Fibroblast of gingiva (primary cell): Measurements from ENCODE around the gene ZNF365.

Experiments
- DNase-seq: peaks from one replicate; pipeline ENCODE4 v3.0.0-alpha.2; 2011; ENCODE audit warnings: low read depth

Gene ZNF365

DNA sequence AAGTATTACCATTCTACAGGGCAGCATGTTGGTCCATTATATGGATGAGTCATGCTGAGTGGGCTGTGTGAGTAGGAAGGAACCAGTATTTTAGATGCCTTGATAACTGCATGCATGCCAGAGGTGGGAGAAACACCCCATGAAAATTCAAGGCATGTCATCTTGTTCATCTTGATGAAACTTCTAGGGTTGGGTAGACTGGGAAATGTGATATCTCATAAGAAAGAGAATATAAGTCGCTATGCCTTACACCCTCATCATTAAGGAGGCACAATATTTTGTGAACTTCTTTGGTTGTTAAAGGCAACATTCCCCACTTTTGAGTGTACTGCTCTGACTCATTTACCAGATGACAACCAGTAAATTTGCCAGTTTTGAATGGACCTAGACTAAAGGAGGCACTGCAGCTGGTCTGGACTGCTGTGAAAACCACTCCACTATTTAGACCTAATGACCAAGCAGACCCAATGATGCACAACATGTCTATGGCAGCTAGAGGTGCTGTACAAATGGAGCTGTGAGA is 48.0 kb downstream of the ZNF365 start:
- peak; percentile 30 for DNase-seq

DNA sequence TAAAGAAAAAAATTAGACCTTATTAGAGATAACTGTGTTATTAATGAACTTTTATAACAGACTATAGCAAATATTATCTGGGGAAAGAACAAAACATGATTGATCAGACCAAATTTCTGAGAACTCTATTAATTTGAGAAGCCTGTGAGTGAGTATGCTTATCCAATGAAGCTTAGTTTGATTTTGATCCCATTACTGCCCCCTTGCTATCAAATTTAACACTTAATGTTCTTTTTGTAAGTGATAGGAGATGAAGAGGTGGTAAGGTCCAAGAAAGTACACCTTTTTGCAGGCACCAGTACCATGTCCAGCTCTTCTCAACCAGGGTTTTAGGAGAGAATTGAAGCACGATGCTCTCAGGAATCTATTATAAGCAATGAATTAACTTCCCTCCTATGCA is 49.9 kb downstream of the ZNF365 start:
- DNase-seq, result no peak

GRCh38 chr10:62426086-62426485 is 51.9 kb downstream of the ZNF365 start:
- DNase-seq, result no peak

DNA sequence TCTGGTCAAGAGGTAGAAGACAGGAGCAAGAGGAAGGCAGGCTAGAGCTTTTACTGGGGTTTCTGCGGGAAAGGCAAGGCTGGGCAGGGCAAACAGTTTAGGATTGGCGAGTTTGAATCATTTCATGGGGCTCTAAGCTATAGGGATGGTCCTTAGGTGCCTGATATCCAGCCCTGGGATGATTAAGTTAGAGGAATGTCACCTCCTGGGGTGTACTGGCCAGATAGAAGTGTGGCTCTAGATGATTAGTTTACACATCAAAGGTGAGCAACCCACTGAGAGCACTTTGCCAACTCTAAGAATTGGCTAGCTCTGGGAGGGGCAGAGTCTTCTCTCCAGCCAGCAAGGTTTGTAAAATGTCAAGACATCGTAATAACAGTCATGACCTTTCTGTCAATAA is 52.4 kb downstream of the ZNF365 start:
- DNase-seq, result no peak

DNA sequence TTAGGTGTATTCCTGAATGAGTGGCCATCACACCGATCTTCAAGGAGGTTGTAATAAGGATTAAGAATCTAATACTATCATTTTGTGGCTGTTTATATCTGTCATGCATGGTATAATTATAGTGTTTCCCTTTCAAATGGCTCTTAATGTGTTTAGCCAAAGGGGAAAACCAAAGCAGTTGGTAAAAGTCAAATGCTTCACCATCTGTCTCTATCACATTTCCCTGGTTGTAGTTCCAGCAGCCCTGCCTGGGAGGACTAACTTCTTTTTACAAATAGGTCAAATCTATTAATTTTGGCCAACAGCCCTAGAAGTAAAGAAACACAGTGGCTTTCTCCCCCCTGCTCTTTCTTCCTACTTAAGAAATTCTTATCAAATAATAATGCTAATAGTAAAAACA is 56.7 kb downstream of the ZNF365 start:
- no peak for DNase-seq

DNA sequence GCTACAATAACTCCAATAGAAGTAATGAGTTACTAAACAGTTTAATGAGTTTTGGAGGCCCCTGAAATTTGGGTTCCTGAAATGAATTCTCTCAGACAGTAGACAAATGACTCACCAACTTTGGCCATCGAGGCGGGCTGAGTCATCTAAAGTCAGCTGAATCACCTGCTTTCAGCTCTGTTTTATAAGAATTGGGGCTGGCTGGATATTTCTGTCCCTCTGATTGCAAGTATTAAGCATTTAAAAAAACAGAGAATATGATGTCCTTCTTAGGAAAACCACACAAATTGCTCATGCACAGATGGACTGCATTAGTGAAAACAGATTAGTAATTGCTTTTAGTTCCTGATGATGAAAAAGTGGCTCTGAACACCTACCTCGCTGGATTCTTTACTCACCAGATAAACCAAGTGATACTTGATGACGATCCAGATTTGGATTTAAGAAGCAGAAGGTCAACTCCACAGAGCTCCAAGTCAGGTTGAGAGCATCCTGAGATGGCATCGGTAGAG is 59.1 kb downstream of the ZNF365 start:
- peak; percentile 79 for DNase-seq

- no peak for DNase-seq
Measured at GRCh38 chr10:62433901-62434300, 59.7 kb downstream of the ZNF365 start.

DNA sequence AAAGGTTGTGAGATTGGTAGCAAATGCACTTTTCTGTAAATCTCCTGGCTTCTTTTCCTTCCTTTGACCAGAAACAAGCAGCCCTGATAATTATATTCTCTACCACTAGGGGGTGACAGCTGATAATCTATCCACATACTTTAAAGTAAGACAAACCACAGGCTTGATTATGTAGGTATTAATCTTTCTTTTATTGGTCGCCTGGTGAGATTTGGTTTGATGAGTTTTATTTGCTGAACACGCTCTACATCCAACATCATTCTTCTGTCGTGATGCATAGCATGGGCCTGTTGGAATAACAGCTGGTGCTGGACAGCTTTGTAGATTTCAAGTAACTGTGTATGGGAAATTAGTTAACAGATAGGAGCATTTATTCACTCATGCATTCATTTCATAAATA is 63.5 kb downstream of the ZNF365 start:
- peak; percentile 52 for DNase-seq

DNA sequence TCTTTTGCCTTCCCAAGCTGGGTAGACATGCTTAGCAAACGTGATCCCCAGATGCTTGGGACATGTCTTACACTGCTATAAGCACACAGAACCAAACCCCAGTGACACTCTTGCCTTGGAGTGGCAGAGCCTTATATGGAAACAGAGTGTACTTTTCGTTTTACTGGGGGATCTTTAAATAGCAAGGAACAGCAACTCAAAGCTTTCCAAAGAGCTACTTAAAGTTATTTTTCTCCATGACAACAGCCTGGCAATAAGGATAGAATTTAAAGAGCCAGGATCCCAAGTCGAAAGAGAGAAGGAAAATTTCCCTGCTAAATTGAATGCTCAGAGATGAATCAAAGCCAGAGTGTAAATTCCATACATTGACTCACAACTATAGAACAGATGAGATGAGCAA is 67.8 kb downstream of the ZNF365 start:
- no peak for DNase-seq

DNA sequence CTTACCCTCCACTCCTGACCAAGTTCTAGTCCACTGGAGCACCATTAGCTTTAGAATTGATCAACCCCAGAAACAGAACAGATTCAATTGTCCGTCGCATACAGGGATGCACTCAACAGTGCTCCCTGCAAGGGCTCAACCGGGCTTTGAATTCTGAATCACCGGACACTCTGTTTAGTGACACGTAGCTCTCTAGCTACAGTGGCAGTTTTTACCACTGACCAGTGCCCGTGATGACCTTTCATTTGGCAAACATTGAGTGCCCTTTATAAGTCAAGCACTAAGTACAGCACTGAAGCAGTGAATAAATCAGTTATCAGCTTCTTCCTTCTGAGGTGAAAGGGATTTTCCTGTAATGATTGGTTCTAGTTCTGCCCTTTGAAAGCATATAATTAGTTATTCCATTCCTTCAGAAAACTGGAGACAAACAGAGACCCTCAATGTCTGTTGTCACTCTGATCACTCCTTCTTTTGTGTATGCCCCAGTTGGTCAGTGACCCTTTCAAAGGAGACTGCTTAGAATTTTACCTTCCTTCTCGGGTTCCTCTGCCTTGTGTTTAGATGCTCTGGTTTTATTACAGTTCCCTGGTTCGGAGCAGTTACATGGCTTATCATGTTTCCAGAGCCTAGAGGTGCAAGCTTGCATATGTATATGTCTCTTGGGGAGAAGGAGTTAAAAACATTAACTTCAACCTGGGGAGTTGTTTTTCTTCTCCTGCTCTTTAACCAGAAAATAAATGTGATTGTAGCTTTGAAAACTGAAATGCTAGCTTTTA is 68.9 kb downstream of the ZNF365 start:
- no peak for DNase-seq

- peak; percentile 8 for DNase-seq
Measured at GRCh38 chr10:62443866-62444265, 69.7 kb downstream of the ZNF365 start.

GRCh38 chr10:62446627-62447026 is 72.5 kb downstream of the ZNF365 start:
- DNase-seq, result no peak

- DNase-seq, result no peak
Measured at GRCh38 chr10:62450912-62451610, 76.9 kb downstream of the ZNF365 start.

- no peak for DNase-seq
Measured at GRCh38 chr10:62451611-62451975, 77.4 kb downstream of the ZNF365 start.
